Neural progenitor cell (in vitro differentiated cells): ENCODE results near the gene OVAAL.

ENCODE experiments used
- EZH2 ChIP-seq: fragments of 200-600 bp; sonication (generic); IDR thresholded peaks from 2 replicates; pipeline ENCODE4 v1.6.1; 2017; ENCODE audit warnings: antibody characterized with exemption, mild to moderate bottlenecking, moderate library complexity
- TF ChIP-seq, protein P1 (sequence below): fragments of 200-600 bp; sonication (generic); IDR thresholded peaks from 2 replicates; pipeline ENCODE4 v1.5.1; 2017; ENCODE audit warnings: antibody characterized with exemption, mild to moderate bottlenecking

DNA sequence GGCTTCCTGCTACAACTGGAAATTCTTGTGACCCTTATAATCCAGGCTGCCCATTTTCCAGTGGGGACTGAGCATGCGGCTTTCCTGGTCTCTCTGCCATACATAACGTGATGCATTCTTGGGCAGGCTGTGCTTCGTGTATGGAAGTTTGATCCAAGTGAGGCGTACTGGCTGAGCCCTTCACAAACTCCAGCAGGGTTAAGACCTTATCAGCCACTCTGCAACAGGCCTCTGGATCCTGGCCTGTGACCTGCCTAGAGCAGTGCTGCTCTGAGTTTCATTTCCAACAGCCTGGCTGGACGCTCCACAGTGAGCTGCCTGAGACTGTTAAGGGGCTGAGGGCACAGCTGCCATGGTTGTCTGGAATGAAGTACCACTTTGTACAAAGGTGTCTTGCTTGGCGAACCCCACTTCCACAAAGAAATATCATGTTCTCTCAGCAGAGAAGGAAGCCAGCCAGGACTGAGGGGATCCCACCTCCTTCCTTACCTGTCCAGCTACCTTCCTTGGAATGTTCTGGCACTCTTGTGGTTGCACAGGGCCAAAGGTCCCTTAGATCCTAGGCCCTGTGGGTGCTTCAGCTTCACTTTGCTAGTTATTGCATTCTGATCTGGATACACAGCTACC lies 44.6 kb downstream of the OVAAL start:
- no peak for TF ChIP-seq EZH2
- TF ChIP-seq, protein P1, sequence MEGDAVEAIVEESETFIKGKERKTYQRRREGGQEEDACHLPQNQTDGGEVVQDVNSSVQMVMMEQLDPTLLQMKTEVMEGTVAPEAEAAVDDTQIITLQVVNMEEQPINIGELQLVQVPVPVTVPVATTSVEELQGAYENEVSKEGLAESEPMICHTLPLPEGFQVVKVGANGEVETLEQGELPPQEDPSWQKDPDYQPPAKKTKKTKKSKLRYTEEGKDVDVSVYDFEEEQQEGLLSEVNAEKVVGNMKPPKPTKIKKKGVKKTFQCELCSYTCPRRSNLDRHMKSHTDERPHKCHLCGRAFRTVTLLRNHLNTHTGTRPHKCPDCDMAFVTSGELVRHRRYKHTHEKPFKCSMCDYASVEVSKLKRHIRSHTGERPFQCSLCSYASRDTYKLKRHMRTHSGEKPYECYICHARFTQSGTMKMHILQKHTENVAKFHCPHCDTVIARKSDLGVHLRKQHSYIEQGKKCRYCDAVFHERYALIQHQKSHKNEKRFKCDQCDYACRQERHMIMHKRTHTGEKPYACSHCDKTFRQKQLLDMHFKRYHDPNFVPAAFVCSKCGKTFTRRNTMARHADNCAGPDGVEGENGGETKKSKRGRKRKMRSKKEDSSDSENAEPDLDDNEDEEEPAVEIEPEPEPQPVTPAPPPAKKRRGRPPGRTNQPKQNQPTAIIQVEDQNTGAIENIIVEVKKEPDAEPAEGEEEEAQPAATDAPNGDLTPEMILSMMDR: no peak
